NCI-H2029 (cell line): ENCODE measurements around the gene FTH1.

Experiments
- DNase-seq: peaks from one replicate; lab custom pipeline; 2025; lab: John Stamatoyannopoulos, UW

The FTH1 gene

DNA sequence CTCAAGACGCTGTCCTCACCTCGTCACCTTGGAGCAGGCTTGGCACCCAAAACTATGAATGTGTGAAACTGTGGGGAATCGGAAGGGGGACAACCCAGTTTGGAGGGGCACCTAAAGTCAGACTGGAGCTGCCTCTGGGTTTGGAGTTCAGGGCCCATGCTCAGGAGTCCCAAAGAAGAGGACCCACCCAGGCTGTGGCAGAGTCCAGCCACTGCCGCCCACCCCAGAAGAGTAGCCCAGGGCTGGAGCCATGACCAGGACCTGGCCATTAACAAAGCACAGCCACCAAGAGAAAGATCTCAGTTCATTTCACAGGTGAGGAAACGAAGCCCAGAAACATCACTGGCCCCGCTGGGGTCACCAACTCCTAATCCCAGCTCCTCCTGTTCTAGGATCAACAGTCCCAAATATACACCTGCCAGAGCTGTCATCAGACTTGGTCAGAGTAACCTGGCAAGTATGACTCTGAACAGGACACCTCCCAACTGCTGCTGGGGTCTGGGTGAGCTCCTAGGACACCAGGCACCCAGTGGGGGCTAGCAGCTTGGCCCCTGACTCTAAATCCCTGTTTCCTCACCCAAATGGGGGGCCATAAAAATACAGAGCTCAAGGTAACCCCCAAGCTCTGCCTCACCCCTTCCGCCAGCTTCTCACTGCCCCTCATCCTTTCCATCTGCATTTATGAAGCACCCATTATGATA lies 52.8 kb downstream of the FTH1 start:
- no peak for DNase-seq
